ENCODE measurements around the gene TMEM163. TPM values are rescaled to one million over a fixed set of nuclear protein-coding genes. Genes with fewer than 3 reads are reported as not detected.

The TMEM163 gene
- total RNA-seq, 1 experiment from 2014 or later = 0.12 TPM

GRCh38 chr2:134406311-134406710 is 312.5 kb downstream of the TMEM163 start:
- no peak overlapping the region for H3K4me3 ChIP-seq (replicated peaks in 1 of 2; ENCODE audit: low read depth in 1 of 2, low read length in 2 of 2)
- intact Hi-C loops (cut with micrococcal nuclease) = no loop called here
- ChIA-PET POLR2A (no interaction called here), RAD21 (ENCODE audit: low non-redundant PET in 1 of 2, low total read pairs in 2 of 2, uncharacterized antibody in 2 of 2, unreplicated experiment in 2 of 2) (no interaction called here), CTCF (no interaction called here)
- ATAC-seq (peak; percentile 54), DNase-seq (ENCODE audit: low read depth, low spot score) (no peak)
- no peaks in the 10 kb centered on the region for H3K9me2 ChIP-seq (ENCODE audit: insufficient read depth)
- no peak overlapping the region for H2AFZ ChIP-seq (ENCODE audit: low read depth, low read length, poor library complexity, severe bottlenecking)
- no peaks in the 10 kb centered on the region for H3K27me3 ChIP-seq (ENCODE audit: insufficient read depth, low read length)
- no peak overlapping the region for H3K27ac ChIP-seq (ENCODE audit: low read depth, low read length)
- no peaks in the 10 kb centered on the region for H3K36me3 ChIP-seq (ENCODE audit: control insufficient read depth in 1 of 2, insufficient read depth in 2 of 2, low read length in 2 of 2)
- 0 out of 2 replicates have a peak, but pooled peaks have one; percentile 35 for TF ChIP-seq JUND (IDR thresholded peaks at IDR 0.05)
- TF ChIP-seq TCF7L2 (IDR thresholded peaks at IDR 0.05; ENCODE audit: borderline replicate concordance, extremely low read depth, insufficient read depth, insufficient read length) = no peak
- TF ChIP-seq POLR2A (IDR thresholded peaks at IDR 0.05; ENCODE audit: borderline replicate concordance, extremely low read depth, insufficient read depth, insufficient read length) = no peak
- H4K20me1 ChIP-seq (ENCODE audit: insufficient read depth) = no peaks in the 10 kb centered on the region
- peaks cover 0 to 9% of the 10 kb centered on the region in 2 experiments; a peak in 2 of 4 replicates for H3K4me1 ChIP-seq (ENCODE audit: control insufficient read depth in 1 of 2, insufficient read depth in 2 of 2, low read length in 2 of 2)
- H3K9ac ChIP-seq (ENCODE audit: low read length) = no peak overlapping the region
- no peaks in the 10 kb centered on the region for H3K9me3 ChIP-seq (ENCODE audit: control insufficient read depth in 1 of 2, insufficient read depth in 1 of 2, low read depth in 1 of 2, low read length in 2 of 2)
- no peak overlapping the region for H3K4me2 ChIP-seq (ENCODE audit: low read length)
- no peaks in the 10 kb centered on the region for H3K79me2 ChIP-seq (ENCODE audit: insufficient read depth, low read length)
- no TSS peak for BruUV-seq (replicated peaks)

Other genes with a start within 250 kb of the TMEM163 start
- not detected for gene ACMSD, start 119.6 kb upstream of the TMEM163 start, total RNA-seq (2021; ENCODE audit: unreplicated experiment)
- 32.6 TPM for gene CCNT2, start 199.8 kb upstream of the TMEM163 start, total RNA-seq (2021; ENCODE audit: unreplicated experiment)

Data from HCT116 (cell line).